ENCODE measurements around the gene MRGPRX2. TPM values are rescaled to one million over a fixed set of nuclear protein-coding genes. Genes with fewer than 3 reads are reported as not detected.

MRGPRX2 gene
- total and polyA plus RNA-seq, 8 donors, result not detected

GRCh38 chr11:19089421-19089820, 28.9 kb upstream of the MRGPRX2 start:
- 91 to 96% (median 93%) methylated on average over 5 of the region's 5 CpGs for WGBS, 5 donors
- Histone ChIP-seq H3K27ac (no peak overlapping the region), H3K4me3 (no peak overlapping the region), H3K36me3 (no peaks in the 10 kb centered on the region), H3K4me1 (no peaks in the 10 kb centered on the region), H3K9me3 (no peaks in the 10 kb centered on the region), H3K27me3 (no peaks in the 10 kb centered on the region)
- DNase-seq, result no peak
- intact Hi-C loops (cut with DNase I; ENCODE audit: low total_unique reads), result no loop called here
- TF ChIP-seq POLR2AphosphoS5 (IDR thresholded peaks at IDR 0.05), result no peak
- TF ChIP-seq CTCF (IDR thresholded peaks at IDR 0.05), result no peak
- no peak for TF ChIP-seq POLR2A (IDR thresholded peaks at IDR 0.05)
- no peak for TF ChIP-seq EP300 (IDR thresholded peaks at IDR 0.05)

GRCh38 chr11:19088791-19089190, 28.3 kb upstream of the MRGPRX2 start:
- WGBS, 5 donors, result 76 to 86% (median 81%) methylated on average over 4 of the region's 4 CpGs
- Histone ChIP-seq H3K4me1 (no peaks in the 10 kb centered on the region), H3K27me3 (no peaks in the 10 kb centered on the region), H3K27ac (no peak overlapping the region), H3K36me3 (no peaks in the 10 kb centered on the region), H3K4me3 (no peak overlapping the region), H3K9me3 (no peaks in the 10 kb centered on the region)
- TF ChIP-seq POLR2AphosphoS5 (IDR thresholded peaks at IDR 0.05) (no peak), CTCF (IDR thresholded peaks at IDR 0.05) (no peak)
- intact Hi-C loops (cut with DNase I; ENCODE audit: low total_unique reads), result no loop called here
- no peak for DNase-seq

- 76 to 91% (median 80%) methylated on average over 8 of the region's 8 CpGs for WGBS, 5 donors
- H3K27ac ChIP-seq, result peak overlapping the region in 1 of 5 donors; percentile 5
- H3K27me3 ChIP-seq, result no peaks in the 10 kb centered on the region
- H3K4me1 ChIP-seq, result no peaks in the 10 kb centered on the region
- H3K9me3 ChIP-seq, result no peaks in the 10 kb centered on the region
- TF ChIP-seq CTCF (IDR thresholded peaks at IDR 0.05) (no peak), POLR2AphosphoS5 (IDR thresholded peaks at IDR 0.05) (no peak), POLR2A (IDR thresholded peaks at IDR 0.05) (no peak), EP300 (IDR thresholded peaks at IDR 0.05) (no peak)
- DNase-seq, result no peak
- H3K36me3 ChIP-seq, result no peaks in the 10 kb centered on the region
- intact Hi-C loops (cut with DNase I; ENCODE audit: low total_unique reads), result no loop called here
- no peak overlapping the region for H3K4me3 ChIP-seq
Observed at GRCh38 chr11:19087658-19088057, 27.1 kb upstream of the MRGPRX2 start.

- DNase-seq, result no peak
Observed at GRCh38 chr11:19084661-19085315, 24.3 kb upstream of the MRGPRX2 start.

More at GRCh38 chr11:19084661-19085315, 24.3 kb upstream of the MRGPRX2 start:
- intact Hi-C loops (cut with DNase I; ENCODE audit: low total_unique reads), result no loop called here
- Histone ChIP-seq H3K9me3 (no peaks in the 10 kb centered on the region), H3K27me3 (no peaks in the 10 kb centered on the region), H3K4me3 (no peak overlapping the region), H3K36me3 (no peaks in the 10 kb centered on the region), H3K27ac (no peak overlapping the region), H3K4me1 (no peaks in the 10 kb centered on the region)
- WGBS, 5 donors, result 61 to 82% (median 77%) methylated on average over 5 of the region's 5 CpGs
- TF ChIP-seq POLR2AphosphoS5 (IDR thresholded peaks at IDR 0.05) (no peak), CTCF (IDR thresholded peaks at IDR 0.05) (no peak), EP300 (IDR thresholded peaks at IDR 0.05) (no peak), POLR2A (IDR thresholded peaks at IDR 0.05) (no peak)
